ENCODE results near the gene TSPAN13.

Gene TSPAN13

GRCh38 chr7:16811551-16811950 is 58.0 kb downstream of the TSPAN13 start:
- DNase-seq, result no peak

GRCh38 chr7:16812542-16813231 is 59.1 kb downstream of the TSPAN13 start:
- DNase-seq, result no peak

GRCh38 chr7:16813232-16813616 is 59.7 kb downstream of the TSPAN13 start:
- no peak for DNase-seq

GRCh38 chr7:16815001-16815400 is 61.4 kb downstream of the TSPAN13 start:
- no peak for DNase-seq

GRCh38 chr7:16816824-16817223 is 63.3 kb downstream of the TSPAN13 start:
- no peak for DNase-seq

GRCh38 chr7:16817536-16817935 is 64.0 kb downstream of the TSPAN13 start:
- DNase-seq, result no peak

GRCh38 chr7:16818732-16819131 is 65.2 kb downstream of the TSPAN13 start:
- DNase-seq, result no peak

- DNase-seq, result no peak
Measured at GRCh38 chr7:16822029-16822428, 68.5 kb downstream of the TSPAN13 start.

- no peak for DNase-seq
Measured at GRCh38 chr7:16826060-16826459, 72.5 kb downstream of the TSPAN13 start.

GRCh38 chr7:16833373-16833772 is 79.8 kb downstream of the TSPAN13 start:
- no peak for DNase-seq
